ENCODE measurements around the gene TRAPPC8.

DNA sequence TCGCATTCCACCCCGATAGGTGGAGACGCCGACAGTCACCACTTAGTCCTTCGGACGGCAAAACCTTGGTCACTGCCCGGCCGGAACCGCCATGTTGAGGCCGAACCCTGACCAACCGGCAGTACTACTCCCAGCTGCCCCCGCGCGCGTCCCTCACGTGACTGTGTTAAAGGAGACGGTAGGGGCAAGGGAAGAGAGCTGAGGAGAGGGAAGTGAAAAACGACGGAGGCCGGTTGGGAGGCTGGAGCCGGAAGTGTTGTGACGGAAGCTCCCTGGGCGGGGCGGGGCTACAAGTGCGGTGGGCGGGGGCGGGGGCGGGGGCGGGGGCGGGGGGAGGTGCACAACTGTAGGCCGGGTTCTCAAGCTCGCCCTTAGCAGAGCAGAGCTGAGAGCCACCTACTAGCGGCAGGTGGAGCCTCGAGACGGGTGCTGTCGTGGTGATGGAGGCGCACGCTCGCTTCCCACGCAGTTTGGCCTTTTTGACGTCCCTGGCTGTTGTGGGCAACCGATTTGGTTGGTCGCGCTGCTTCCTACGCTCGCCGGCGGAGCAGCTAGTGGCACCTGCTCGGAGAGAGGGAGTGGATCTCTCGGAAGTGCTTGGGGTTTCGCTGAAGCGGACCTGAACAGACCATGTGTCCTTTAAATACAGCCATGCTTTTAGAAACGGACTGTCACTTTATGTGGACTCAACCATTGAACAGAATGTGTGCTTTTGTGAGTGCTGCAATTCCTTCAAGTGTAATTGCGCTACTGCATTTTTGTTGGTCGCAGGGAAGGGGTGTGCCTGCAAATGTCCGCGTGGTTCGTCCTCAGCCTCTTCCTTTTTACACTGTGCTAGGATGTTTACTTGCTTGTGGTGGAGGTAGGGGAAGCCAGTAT lies at the start of gene TRAPPC8:
- peak; percentile 59 for TF ChIP-seq TAF1 (IDR thresholded peaks at IDR 0.05; ENCODE audit: low read depth)
- no peak for TF ChIP-seq EP300 (conservative IDR thresholded peaks at IDR 0.05; ENCODE audit: poor library complexity, severe bottlenecking)
- peak; percentile 58 for TF ChIP-seq CTCF (IDR thresholded peaks at IDR 0.05; ENCODE audit: poor library complexity, severe bottlenecking)
- peak; percentile 63 for TF ChIP-seq SMC3 (conservative IDR thresholded peaks at IDR 0.05; ENCODE audit: poor library complexity)

Data from neural cell (in vitro differentiated cells).